Activated CD8-positive, alpha-beta memory T cell treated with anti-CD3 and anti-CD28 coated beads, Interleukin-2, amount 50 U/mL, for 1 hour (primary cell): Measurements from ENCODE around the gene MAP1B.

ENCODE experiments used
- DNase-seq: peaks from one replicate; pipeline ENCODE4 v3.0.0-alpha.2; 2020; ENCODE audit errors: extremely low read depth

MAP1B gene

DNA sequence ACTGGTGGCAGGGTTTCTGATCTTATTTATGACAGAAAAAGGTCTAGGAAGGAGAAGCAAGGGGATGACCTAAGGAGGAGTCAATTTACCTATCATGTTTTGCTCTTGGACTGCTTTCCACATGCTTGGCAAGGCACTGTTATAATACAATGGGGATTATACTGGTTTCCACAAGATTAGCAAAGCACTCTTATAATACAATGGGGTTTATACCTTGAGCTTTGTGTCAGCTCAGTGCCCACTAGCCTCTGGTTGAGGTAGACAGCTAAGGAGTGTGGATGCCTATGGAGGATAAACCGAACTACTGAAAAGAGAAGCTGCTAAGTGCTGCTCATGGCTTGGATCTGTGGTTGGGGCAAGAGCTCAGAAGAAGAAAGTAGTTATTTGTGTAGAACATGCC, 144.1 kb downstream of the MAP1B start:
- DNase-seq, result no peak

DNA sequence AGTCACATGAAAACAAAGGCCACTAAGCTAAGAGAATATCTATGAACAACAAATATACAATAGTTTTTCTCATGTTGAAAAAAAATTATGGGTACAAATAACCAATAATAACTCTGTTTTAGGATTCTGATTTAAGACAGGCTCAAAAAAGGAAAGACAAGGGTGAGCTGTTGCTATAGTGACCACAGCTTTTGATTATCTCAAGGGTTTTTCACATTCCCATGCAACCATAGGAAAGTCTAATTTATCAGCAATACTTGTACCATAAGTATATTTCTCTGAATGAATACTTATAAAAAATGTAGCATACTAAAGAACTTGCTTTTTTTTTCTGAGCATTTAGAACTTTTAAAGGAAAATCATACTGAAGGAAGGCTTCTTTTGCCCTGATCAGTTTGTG, 144.7 kb downstream of the MAP1B start:
- no peak for DNase-seq

DNA sequence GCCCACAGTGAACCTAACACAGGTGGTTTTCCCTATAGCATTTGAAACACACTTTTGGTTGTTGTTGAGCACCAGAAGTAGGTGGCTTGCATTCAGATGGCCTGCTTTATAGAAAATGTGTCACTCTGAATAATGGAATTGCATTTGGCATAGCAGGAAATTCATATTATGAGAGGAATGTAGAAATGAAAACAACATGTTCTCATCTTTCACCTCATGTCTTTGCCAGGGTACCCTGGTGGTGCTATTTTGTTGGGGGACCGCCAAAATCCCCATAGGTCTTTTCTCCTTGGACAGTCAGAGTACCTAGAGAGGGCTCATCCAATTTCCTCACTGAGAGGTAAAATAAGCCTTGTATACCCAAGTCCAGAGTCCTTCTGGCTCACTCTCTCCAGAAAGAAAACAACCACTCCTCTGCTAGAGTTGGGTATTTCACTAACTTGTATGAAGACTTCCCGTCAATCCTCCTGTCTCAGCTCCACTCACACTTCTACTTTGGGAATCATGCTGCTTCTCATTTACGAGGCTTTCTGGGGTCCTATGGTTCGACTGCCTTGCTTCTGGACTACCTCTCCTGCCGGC, 145.4 kb downstream of the MAP1B start:
- DNase-seq, result no peak

DNA sequence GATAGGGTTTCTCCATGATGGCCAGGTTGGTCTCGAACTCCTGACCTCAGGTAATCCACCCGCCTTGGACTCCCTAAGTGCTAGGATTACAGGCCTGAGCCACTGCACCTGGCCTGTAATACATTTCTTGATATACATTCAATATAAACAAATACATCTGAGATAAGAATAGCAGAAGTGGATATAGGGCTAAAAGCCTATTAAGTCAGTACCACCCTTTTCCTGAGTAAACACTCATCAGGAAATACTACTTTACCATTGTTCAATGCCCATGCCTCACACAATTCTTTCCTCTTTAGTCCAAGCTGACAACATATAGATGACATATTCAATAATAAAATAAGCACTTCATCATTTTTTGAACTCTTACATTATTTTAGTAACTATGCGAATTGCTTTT, 148.0 kb downstream of the MAP1B start:
- DNase-seq, result no peak

DNA sequence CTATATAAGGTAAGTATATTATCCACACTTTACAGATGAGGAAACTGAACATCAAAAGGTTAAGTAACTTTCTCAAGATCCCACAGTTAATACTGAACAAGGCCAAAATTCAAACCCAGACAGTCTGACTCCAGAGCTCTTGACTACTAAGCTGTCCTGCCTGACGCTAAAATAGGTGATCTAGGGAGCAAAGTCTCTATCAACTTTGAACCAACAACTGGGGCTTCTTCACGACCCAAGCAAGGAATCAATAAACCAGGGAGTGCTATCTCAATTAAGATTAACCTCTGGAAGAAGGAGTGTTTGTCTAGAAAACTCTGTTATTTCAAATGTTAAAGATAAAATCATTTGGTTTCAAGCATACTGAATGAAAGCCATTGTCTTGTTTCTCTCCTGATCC, 148.4 kb downstream of the MAP1B start:
- DNase-seq, result no peak

DNA sequence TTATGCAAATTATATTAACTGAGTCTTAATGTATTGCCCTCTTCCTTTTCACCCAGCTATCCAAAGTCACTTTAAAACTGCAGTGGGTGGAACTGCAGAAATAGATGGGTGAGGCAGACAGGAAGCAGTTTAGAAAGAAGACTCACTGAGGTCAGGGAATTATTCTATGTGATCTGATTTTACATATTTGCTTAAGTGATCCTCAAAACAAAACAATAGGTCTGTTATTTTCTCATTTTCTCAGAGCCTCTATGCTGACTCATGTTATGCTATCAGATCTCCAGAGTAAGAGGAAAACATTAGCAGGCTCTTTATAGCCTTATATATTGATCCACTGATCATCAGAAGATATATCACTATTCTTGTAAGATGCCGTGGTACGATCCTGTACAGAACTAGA, 149.3 kb downstream of the MAP1B start:
- no peak for DNase-seq
